Inflammatory macrophage (primary cell): ENCODE data around the gene ATP6V1B1.

Source experiments
- DNase-seq, 2 donors: peaks; one replicate each; pipeline ENCODE4 v3.0.0-alpha.2; 2020 to 2022

Gene ATP6V1B1

DNA sequence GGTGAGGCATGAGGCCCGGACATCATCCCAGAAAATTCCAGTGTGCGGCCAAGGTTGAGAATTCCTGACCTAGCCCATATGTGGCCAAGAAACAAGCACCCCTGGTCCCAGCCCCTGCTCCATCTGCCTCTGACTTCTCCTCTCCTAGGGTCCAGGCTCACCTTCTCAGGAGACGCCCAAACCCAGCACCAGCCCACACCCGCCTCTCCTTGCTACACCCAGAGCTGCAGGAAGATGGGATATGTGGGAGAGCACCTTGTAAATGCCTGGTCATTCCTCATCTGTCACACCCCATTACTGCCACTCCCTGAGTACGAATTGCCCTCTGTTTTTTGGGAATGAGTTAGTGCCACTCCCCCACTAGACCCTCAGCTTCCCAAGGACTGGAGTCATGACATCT, 7.3 kb upstream of the ATP6V1B1 start:
- DNase-seq = no peak

- no peak for DNase-seq
Observed at GRCh38 chr2:70930371-70931329, 5.0 kb upstream of the ATP6V1B1 start.

DNA sequence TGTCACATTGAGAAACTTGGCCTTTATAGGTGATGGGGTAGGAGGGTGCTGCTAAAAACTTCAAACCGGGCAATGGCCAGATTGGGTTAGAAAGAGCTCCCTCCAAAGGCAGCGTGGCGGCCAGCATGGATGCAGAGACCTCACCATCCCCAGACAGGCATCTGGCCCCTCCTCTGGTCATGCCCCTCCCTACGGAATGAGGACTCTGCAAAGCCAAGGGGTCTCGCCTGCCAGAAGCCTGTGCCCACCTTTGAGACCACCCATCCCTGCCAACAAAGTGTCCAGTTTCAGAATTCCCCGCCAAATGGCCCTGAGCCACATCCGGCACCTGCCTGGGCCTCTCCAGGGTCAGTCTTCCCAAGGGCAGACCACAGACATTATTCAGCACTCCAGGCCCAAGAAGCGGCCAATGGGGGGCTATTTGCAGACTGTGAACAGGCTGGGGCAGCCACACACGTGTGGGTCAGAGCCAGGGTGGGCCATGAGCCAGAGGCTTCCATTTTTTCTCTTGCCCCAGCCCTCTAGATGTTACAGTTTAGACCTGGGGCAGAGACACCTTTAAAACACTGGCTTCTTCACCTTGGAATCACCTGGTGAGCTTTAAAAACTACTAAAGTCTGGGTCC, 4.2 kb upstream of the ATP6V1B1 start:
- no peak for DNase-seq

DNA sequence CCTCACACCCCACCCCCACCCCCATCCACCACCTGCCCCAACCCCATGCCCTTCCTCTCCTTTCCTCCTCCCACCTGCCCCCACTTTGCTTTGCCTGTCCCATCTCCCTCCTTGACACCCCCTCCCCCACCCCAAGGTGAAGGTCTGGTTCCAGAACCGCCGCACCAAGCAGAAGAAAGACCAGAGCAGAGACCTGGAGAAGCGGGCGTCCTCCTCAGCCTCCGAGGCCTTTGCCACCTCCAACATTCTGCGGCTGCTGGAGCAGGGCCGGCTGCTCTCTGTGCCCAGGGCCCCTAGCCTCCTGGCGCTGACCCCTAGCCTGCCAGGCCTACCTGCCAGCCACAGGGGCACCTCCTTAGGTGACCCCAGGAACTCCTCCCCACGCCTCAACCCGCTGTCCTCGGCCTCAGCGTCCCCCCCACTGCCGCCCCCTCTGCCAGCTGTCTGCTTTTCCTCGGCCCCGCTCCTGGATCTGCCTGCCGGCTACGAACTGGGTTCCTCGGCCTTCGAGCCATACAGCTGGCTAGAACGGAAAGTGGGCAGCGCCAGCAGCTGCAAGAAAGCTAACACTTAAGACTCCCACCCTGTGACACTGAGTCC, 3.0 kb upstream of the ATP6V1B1 start:
- DNase-seq = no peak

GRCh38 chr2:70934981-70935380, 719 bp upstream of the ATP6V1B1 start:
- no peak for DNase-seq

- DNase-seq = no peak
Observed at GRCh38 chr2:70936165-70936978, 672 bp downstream of the ATP6V1B1 start.

- no peak for DNase-seq
Observed at GRCh38 chr2:70936979-70937811, 1.5 kb downstream of the ATP6V1B1 start.

DNA sequence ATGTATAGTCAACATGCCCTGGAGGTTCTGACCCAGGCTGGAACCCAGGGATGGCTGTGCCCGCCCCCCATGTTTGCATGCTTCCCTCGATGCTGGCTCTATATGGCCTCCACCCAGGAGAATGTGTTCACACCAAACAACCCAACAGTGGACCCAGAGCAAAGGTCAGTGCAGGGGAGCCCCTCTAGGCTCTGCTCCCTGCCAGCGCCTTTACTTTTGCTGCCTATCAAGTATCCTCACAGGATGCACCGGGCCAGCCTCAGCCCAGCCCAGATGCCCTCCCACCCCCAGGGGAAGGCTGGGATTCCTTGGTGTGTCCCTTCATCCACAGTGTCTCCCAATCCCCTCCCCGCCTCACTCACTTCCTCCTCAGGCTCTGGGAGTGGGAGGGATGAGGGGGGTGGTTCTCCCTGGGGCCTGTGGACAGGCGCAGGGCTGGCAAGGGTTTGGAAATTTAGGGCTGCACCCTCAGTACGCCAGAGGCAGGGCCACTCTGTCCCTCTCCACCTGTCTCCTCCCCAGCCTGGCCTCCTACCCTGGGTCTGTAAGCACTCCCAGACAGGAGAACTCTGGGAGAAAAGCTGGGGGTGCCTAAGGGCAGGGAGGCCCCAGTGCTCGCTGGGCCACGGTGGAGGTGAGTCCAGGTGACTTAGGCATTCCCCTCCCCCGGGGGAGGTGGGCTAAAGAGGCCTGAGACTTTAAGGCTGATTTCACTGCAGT, 2.3 kb downstream of the ATP6V1B1 start:
- no peak for DNase-seq

- DNase-seq = no peak
Observed at GRCh38 chr2:70938586-70938950, 2.9 kb downstream of the ATP6V1B1 start.

- DNase-seq = no peak
Observed at GRCh38 chr2:70939001-70939838, 3.5 kb downstream of the ATP6V1B1 start.

DNA sequence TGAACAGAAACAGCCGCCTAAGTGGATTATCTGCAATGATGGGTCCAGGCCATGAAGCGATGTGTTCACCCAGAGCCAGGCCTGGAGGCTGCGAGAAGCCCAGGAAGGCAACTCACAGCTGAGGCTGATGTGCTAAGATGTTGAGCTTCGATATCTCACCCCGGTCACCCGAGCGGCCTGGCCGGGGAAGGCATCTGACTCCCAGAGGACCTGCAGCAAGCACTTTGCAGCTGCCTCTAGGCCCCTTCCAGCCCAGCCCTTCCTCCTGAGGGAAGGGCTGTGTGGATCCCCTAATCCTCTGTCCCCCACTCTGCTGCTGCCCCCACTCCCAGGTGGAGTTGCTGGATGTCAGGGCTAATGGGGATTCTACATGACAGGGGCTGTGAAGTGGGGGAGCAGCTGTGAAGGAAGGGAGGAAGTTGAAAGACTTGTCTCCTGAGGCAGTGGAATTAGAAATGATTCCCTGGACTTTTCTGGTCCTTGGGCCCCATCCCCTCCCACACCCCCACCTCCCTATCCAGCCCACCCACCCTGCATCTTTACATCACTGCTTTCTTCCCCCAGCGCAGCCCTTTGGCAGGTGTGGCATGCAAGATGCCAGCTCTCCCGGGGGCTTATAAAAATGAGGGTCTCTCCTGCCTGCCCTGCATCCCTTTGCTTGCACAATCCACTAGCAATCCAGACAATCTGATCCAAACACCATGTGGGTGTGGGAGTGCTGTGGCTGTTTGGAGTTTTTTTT, 4.3 kb downstream of the ATP6V1B1 start:
- DNase-seq = no peak

- no peak for DNase-seq
Observed at GRCh38 chr2:70941186-70941585, 5.5 kb downstream of the ATP6V1B1 start.

GRCh38 chr2:70941701-70942100, 6.0 kb downstream of the ATP6V1B1 start:
- DNase-seq = no peak

- DNase-seq = no peak
Observed at GRCh38 chr2:70942396-70943204, 6.9 kb downstream of the ATP6V1B1 start.

DNA sequence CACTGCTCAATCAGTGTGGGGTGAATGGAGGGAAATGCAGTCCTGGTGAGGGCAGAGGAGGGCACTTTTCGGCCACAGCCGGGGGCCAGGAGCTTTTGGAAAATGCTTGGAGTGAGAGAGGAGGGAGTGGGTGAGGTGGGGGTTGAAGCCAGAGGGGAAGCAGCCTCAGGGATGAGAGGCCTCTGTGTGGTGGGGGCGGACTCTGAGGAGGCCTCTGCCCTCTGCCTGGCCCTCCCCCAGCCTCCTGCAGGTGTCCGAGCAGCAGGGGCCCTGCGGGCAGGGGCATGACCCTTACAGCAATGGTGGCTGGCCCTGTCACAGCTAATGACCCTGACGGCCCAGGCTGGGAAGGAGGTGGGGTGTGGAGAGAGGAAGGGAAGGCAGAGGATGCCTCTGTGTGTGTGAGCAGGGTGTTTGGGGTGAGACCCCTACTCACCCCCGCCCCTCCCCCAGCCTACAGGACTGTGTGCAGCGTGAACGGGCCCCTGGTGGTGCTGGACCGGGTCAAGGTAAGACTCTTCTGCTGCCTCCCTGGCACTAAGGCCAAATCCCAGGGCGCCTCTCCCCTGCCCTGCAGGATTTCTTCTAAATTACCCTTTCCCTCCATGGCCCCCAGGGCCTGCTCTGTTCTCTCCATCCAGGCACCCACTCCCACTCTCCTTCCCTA, 7.6 kb downstream of the ATP6V1B1 start:
- DNase-seq = no peak

GRCh38 chr2:70944111-70944690, 8.5 kb downstream of the ATP6V1B1 start:
- no peak for DNase-seq

DNA sequence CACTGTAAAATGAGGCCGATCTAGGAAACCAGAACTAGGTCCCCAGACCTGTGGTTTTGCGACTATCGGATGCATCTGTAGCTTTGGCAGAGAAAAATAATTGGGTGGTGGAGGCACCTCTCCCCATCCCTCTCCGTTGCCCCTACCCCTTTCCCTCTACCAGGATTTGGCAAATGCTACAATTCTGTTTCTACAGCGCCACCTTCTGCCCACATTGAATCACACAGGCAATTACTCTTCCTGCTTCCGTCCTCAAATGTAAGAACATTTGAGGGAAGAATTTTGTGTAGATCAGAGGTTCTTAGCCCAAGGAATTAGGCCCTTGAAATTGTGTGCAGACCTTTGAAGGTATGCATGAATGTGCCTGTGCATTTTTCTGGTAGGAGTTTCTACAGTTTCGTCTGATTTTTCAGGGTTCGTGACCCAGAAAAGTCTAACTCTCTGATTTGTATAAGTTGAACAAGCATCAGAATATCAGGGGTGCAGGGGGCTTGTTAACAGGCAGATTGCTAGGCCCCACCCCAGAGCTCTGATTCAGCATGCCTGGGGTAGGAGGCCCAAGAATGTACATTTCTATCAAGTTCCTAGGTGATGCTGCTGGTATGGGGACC, 11.2 kb downstream of the ATP6V1B1 start:
- peak; percentile 61 to 63 for DNase-seq
